Anterior cingulate cortex (tissue), 58 donors: ENCODE data around the gene SERHL2.

ENCODE experiments used
- DNase-seq, 58 donors: peaks; one replicate each; lab custom pipeline; 2025; lab: John Stamatoyannopoulos, UW

The SERHL2 gene

DNA sequence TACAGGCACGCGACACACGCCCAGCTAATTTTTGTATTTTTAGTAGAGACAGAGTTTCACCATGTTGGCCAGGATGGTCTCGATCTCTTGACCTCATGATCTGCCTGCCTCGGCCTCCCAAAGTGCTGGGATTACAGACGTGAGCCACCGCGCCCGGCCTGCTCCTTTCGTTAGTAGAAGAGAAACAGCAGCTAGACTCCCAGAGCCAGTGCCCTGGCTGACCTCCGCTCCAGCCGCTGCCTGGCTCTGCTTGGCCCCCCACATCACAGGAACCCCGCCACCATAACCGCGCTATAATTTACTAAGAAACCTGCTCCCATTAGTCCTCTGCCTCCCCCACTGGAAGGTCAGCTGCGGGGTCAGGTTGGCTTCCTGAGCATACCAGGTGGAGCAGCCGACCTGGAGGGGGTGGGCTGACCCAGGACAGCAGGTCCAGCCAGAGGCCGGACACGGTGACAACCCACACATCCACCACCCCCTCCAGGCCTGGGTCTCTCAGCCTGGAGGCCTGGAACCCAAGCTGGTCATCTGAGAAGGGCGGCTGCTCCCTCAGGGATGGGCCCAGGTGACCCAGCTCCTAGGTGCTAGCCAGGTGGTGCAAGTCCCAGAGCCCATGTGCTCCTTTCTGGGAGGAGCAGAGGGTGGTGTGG, 68.4 kb downstream of the SERHL2 start:
- no peak for DNase-seq

- no peak for DNase-seq
Observed at GRCh38 chr22:42623301-42623751, 69.6 kb downstream of the SERHL2 start.
